ENCODE data around the gene XYLT2.
A peak's percentile ranks its signal among the peaks of the same experiment; 100 is the strongest.

Gene XYLT2

GRCh38 chr17:50365649-50366393 is 19.9 kb downstream of the XYLT2 start:
- no peak for DNase-seq

GRCh38 chr17:50367401-50367800 is 21.5 kb downstream of the XYLT2 start:
- DNase-seq = no peak

- no peak for DNase-seq
These were observed 24.1 kb downstream of the XYLT2 start for GRCh38 chr17:50370052-50370451.

GRCh38 chr17:50371526-50371925 is 25.6 kb downstream of the XYLT2 start:
- no peak for DNase-seq

- DNase-seq = no peak
These were observed 26.4 kb downstream of the XYLT2 start for GRCh38 chr17:50372222-50372757.

GRCh38 chr17:50372758-50373556 is 27.0 kb downstream of the XYLT2 start, which contains the start of the genes EME1 and MRPL27:
EME1 (plus strand) TSS chr17:50373229; CDS start chr17:50375209, 1,980 bp downstream.
MRPL27 (minus strand) TSS chr17:50373184; CDS start chr17:50373170, 14 bp downstream.
- DNase-seq = peak; percentile 95

GRCh38 chr17:50373705-50374104 is 27.8 kb downstream of the XYLT2 start:
- DNase-seq = no peak

GRCh38 chr17:50375858-50376538 is 30.1 kb downstream of the XYLT2 start:
- no peak for DNase-seq

- DNase-seq = no peak
These were observed 33.6 kb downstream of the XYLT2 start for GRCh38 chr17:50379351-50380132.

- DNase-seq = no peak
These were observed 34.7 kb downstream of the XYLT2 start for GRCh38 chr17:50380369-50381259.

- DNase-seq = no peak
These were observed 35.4 kb downstream of the XYLT2 start for GRCh38 chr17:50381260-50381815.

GRCh38 chr17:50381920-50382319 is 36.0 kb downstream of the XYLT2 start:
- no peak for DNase-seq

GRCh38 chr17:50382931-50383330 is 37.0 kb downstream of the XYLT2 start:
- DNase-seq = no peak

GRCh38 chr17:50386510-50386909 is 40.6 kb downstream of the XYLT2 start:
- DNase-seq = no peak

- DNase-seq = no peak
These were observed 42.8 kb downstream of the XYLT2 start for GRCh38 chr17:50388728-50389127.

GRCh38 chr17:50389534-50389933 is 43.6 kb downstream of the XYLT2 start:
- DNase-seq = no peak

- no peak for DNase-seq
These were observed 46.7 kb downstream of the XYLT2 start for GRCh38 chr17:50392621-50393020.

GRCh38 chr17:50393700-50394099 is 47.8 kb downstream of the XYLT2 start:
- no peak for DNase-seq

- no peak for DNase-seq
These were observed 48.8 kb downstream of the XYLT2 start for GRCh38 chr17:50394711-50395110.

- no peak for DNase-seq
These were observed 50.6 kb downstream of the XYLT2 start for GRCh38 chr17:50396261-50397110.

Data from KG1 (cell line).